ENCODE data around the gene ARID3A.

Gene ARID3A

GRCh38 chr19:963486-963951 lies 37.7 kb downstream of the ARID3A start:
- no peak for DNase-seq (ENCODE audit: low read depth)

- no peak for DNase-seq (ENCODE audit: low read depth)
Measured at GRCh38 chr19:964116-964520, 38.3 kb downstream of the ARID3A start.

- no peak for DNase-seq (ENCODE audit: low read depth)
Measured at GRCh38 chr19:964761-965694, 39.2 kb downstream of the ARID3A start.

- no peak for DNase-seq (ENCODE audit: low read depth)
Measured at GRCh38 chr19:966485-967088, 40.8 kb downstream of the ARID3A start.

GRCh38 chr19:970695-971094 lies 44.9 kb downstream of the ARID3A start:
- DNase-seq (ENCODE audit: low read depth), result no peak

- DNase-seq (ENCODE audit: low read depth), result no peak
Measured at GRCh38 chr19:971795-972194, 46.0 kb downstream of the ARID3A start.

- DNase-seq (ENCODE audit: low read depth), result no peak
Measured at GRCh38 chr19:972281-972680, 46.4 kb downstream of the ARID3A start.

- DNase-seq (ENCODE audit: low read depth), result no peak
Measured at GRCh38 chr19:973726-974563, 48.1 kb downstream of the ARID3A start.

- DNase-seq (ENCODE audit: low read depth), result no peak
Measured at GRCh38 chr19:974564-975257, 48.9 kb downstream of the ARID3A start.

- no peak for DNase-seq (ENCODE audit: low read depth)
Measured at GRCh38 chr19:976476-976875, 50.6 kb downstream of the ARID3A start.

- no peak for DNase-seq (ENCODE audit: low read depth)
Measured at GRCh38 chr19:977058-977464, 51.2 kb downstream of the ARID3A start.

- no peak for DNase-seq (ENCODE audit: low read depth)
Measured at GRCh38 chr19:979318-979741, 53.5 kb downstream of the ARID3A start.

- no peak for DNase-seq (ENCODE audit: low read depth)
Measured at GRCh38 chr19:980133-980998, 54.5 kb downstream of the ARID3A start.

- DNase-seq (ENCODE audit: low read depth), result peak; percentile 65
Measured at GRCh38 chr19:982567-983170, 56.8 kb downstream of the ARID3A start.

- peak; percentile 86 for DNase-seq (ENCODE audit: low read depth)
Measured at GRCh38 chr19:984165-984967, 58.5 kb downstream of the ARID3A start, which contains the start of gene WDR18. Gene WDR18 (plus strand): TSS chr19:984345. CDS start chr19:984354, 9 bp downstream.

GRCh38 chr19:986083-986482 lies 60.2 kb downstream of the ARID3A start:
- no peak for DNase-seq (ENCODE audit: low read depth)

GRCh38 chr19:988081-988480 lies 62.2 kb downstream of the ARID3A start:
- DNase-seq (ENCODE audit: low read depth), result no peak

- no peak for DNase-seq (ENCODE audit: low read depth)
Measured at GRCh38 chr19:988510-988909, 62.7 kb downstream of the ARID3A start.

GRCh38 chr19:989381-990081 lies 63.7 kb downstream of the ARID3A start:
- no peak for DNase-seq (ENCODE audit: low read depth)
